ENCODE results near the gene C2orf68. TPM values are rescaled to one million over a fixed set of nuclear protein-coding genes. Genes with fewer than 3 reads are reported as not detected.

Gene C2orf68
- total and polyA plus RNA-seq, 2 of the 13 experiments (the other 11 are each of a cell fraction or from before 2014, with no cell fraction given): 47.1 to 77.4 TPM

GRCh38 chr2:85594715-85595300 is 17.1 kb downstream of the C2orf68 start (continued):
- TF ChIP-seq ZBTB39 (CRISPR knock-in tag; IDR thresholded peaks at IDR 0.05) (no peak), JUN (CRISPR knock-in tag; IDR thresholded peaks at IDR 0.05) (0 out of 2 replicates have a peak, but pooled peaks have one; percentile 16), ZNF460 (CRISPR knock-in tag; IDR thresholded peaks at IDR 0.05; ENCODE audit: borderline replicate concordance) (no peak), ESRRA (CRISPR knock-in tag; IDR thresholded peaks at IDR 0.05; ENCODE audit: low read depth) (no peak), AGO1 (IDR thresholded peaks at IDR 0.05; ENCODE audit: low read depth, low read length, poor library complexity, severe bottlenecking) (no peak), ETV6 (CRISPR knock-in tag; conservative IDR thresholded peaks at IDR 0.05) (no peak), RAD51 (IDR thresholded peaks at IDR 0.05; ENCODE audit: borderline replicate concordance) (no peak), ZKSCAN8 (CRISPR knock-in tag; IDR thresholded peaks at IDR 0.05; ENCODE audit: borderline replicate concordance) (no peak), MYPOP (CRISPR knock-in tag; IDR thresholded peaks at IDR 0.05) (no peak), GLI4 (CRISPR knock-in tag; IDR thresholded peaks at IDR 0.05; ENCODE audit: borderline replicate concordance) (no peak), U2AF1 (optimal IDR thresholded peaks at IDR 0.05; ENCODE audit: low read depth, low read length) (no peak), ZFP90 (CRISPR knock-in tag; IDR thresholded peaks at IDR 0.05; ENCODE audit: borderline replicate concordance) (no peak), ZNF839 (CRISPR knock-in tag; IDR thresholded peaks at IDR 0.05; ENCODE audit: borderline replicate concordance) (no peak), SMC3 (IDR thresholded peaks at IDR 0.05; ENCODE audit: low read length) (no peak), ZNF101 (CRISPR knock-in tag; IDR thresholded peaks at IDR 0.05; ENCODE audit: borderline replicate concordance, low read depth) (no peak), NFE2L1 (CRISPR knock-in tag; IDR thresholded peaks at IDR 0.05; ENCODE audit: borderline replicate concordance) (no peak), EP300 (IDR thresholded peaks at IDR 0.05; ENCODE audit: low read depth in 2 of 2, low read length in 2 of 2) (no peak), EP300 (CRISPR knock-in tag; IDR thresholded peaks at IDR 0.05; ENCODE audit: borderline replicate concordance) (no peak; the same call in 1 of the 2 replicates), ZNF317 (CRISPR knock-in tag; IDR thresholded peaks at IDR 0.05) (0 out of 2 replicates have a peak, but pooled peaks have one; percentile 6)
- TF ChIP-seq, protein P1, sequence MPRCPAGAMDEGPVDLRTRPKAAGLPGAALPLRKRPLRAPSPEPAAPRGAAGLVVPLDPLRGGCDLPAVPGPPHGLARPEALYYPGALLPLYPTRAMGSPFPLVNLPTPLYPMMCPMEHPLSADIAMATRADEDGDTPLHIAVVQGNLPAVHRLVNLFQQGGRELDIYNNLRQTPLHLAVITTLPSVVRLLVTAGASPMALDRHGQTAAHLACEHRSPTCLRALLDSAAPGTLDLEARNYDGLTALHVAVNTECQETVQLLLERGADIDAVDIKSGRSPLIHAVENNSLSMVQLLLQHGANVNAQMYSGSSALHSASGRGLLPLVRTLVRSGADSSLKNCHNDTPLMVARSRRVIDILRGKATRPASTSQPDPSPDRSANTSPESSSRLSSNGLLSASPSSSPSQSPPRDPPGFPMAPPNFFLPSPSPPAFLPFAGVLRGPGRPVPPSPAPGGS (CRISPR knock-in tag; IDR thresholded peaks at IDR 0.05): no peak
- TF ChIP-seq, protein P2, sequence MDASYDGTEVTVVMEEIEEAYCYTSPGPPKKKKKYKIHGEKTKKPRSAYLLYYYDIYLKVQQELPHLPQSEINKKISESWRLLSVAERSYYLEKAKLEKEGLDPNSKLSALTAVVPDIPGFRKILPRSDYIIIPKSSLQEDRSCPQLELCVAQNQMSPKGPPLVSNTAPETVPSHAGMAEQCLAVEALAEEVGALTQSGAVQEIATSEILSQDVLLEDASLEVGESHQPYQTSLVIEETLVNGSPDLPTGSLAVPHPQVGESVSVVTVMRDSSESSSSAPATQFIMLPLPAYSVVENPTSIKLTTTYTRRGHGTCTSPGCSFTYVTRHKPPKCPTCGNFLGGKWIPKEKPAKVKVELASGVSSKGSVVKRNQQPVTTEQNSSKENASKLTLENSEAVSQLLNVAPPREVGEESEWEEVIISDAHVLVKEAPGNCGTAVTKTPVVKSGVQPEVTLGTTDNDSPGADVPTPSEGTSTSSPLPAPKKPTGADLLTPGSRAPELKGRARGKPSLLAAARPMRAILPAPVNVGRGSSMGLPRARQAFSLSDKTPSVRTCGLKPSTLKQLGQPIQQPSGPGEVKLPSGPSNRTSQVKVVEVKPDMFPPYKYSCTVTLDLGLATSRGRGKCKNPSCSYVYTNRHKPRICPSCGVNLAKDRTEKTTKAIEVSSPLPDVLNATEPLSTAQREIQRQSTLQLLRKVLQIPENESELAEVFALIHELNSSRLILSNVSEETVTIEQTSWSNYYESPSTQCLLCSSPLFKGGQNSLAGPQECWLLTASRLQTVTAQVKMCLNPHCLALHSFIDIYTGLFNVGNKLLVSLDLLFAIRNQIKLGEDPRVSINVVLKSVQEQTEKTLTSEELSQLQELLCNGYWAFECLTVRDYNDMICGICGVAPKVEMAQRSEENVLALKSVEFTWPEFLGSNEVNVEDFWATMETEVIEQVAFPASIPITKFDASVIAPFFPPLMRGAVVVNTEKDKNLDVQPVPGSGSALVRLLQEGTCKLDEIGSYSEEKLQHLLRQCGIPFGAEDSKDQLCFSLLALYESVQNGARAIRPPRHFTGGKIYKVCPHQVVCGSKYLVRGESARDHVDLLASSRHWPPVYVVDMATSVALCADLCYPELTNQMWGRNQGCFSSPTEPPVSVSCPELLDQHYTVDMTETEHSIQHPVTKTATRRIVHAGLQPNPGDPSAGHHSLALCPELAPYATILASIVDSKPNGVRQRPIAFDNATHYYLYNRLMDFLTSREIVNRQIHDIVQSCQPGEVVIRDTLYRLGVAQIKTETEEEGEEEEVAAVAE (CRISPR knock-in tag; IDR thresholded peaks at IDR 0.05; ENCODE audit: borderline replicate concordance): no peak
